ENCODE results near the gene CES2.

DNA sequence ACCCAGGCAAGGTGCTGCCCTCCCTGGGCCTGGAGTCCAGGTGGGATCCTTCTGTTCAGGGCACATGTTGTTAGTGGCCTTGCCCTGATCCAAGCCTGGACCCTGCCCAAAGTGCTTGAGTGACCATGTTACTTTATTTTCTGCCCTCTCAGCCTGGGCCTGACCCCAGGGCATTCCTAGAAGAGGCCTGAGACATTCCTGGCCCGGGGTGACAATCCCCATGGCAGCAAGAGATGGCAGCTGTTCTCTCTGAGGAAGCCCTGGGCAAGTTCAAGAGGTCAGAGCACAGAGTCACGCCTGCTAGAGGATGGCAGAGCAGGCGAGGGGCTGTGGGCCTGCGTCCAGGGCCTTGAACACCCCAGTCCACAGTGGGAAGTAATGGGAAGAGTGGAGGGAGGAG is 21.6 kb upstream of the CES2 start:
- TF ChIP-seq POLR2A (conservative IDR thresholded peaks at IDR 0.05) (no peak), SRSF1 (IDR thresholded peaks at IDR 0.05; ENCODE audit: low read depth, low read length) (no peak), TRIM24 (IDR thresholded peaks at IDR 0.05) (no peak), YY1 (IDR thresholded peaks at IDR 0.05; ENCODE audit: borderline replicate concordance in 1 of 3, control insufficient read depth in 1 of 3, extremely low read depth in 1 of 3, insufficient read depth in 3 of 3, insufficient read length in 1 of 3, insufficient replicate concordance in 2 of 3, low read depth in 1 of 3, low read length in 2 of 3) (no peak), CAMTA2 (CRISPR knock-in tag; conservative IDR thresholded peaks at IDR 0.05) (no peak)
- TF ChIP-seq, protein P1, sequence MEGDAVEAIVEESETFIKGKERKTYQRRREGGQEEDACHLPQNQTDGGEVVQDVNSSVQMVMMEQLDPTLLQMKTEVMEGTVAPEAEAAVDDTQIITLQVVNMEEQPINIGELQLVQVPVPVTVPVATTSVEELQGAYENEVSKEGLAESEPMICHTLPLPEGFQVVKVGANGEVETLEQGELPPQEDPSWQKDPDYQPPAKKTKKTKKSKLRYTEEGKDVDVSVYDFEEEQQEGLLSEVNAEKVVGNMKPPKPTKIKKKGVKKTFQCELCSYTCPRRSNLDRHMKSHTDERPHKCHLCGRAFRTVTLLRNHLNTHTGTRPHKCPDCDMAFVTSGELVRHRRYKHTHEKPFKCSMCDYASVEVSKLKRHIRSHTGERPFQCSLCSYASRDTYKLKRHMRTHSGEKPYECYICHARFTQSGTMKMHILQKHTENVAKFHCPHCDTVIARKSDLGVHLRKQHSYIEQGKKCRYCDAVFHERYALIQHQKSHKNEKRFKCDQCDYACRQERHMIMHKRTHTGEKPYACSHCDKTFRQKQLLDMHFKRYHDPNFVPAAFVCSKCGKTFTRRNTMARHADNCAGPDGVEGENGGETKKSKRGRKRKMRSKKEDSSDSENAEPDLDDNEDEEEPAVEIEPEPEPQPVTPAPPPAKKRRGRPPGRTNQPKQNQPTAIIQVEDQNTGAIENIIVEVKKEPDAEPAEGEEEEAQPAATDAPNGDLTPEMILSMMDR (IDR thresholded peaks at IDR 0.05 in 2 of 3, conservative IDR thresholded peaks at IDR 0.05 in 1 of 3; ENCODE audit: insufficient read depth in 2 of 3, low read depth in 1 of 3, low read length in 3 of 3): no peak
